ENCODE measurements around the gene TRAF7.

- TF ChIP-seq, protein P1, sequence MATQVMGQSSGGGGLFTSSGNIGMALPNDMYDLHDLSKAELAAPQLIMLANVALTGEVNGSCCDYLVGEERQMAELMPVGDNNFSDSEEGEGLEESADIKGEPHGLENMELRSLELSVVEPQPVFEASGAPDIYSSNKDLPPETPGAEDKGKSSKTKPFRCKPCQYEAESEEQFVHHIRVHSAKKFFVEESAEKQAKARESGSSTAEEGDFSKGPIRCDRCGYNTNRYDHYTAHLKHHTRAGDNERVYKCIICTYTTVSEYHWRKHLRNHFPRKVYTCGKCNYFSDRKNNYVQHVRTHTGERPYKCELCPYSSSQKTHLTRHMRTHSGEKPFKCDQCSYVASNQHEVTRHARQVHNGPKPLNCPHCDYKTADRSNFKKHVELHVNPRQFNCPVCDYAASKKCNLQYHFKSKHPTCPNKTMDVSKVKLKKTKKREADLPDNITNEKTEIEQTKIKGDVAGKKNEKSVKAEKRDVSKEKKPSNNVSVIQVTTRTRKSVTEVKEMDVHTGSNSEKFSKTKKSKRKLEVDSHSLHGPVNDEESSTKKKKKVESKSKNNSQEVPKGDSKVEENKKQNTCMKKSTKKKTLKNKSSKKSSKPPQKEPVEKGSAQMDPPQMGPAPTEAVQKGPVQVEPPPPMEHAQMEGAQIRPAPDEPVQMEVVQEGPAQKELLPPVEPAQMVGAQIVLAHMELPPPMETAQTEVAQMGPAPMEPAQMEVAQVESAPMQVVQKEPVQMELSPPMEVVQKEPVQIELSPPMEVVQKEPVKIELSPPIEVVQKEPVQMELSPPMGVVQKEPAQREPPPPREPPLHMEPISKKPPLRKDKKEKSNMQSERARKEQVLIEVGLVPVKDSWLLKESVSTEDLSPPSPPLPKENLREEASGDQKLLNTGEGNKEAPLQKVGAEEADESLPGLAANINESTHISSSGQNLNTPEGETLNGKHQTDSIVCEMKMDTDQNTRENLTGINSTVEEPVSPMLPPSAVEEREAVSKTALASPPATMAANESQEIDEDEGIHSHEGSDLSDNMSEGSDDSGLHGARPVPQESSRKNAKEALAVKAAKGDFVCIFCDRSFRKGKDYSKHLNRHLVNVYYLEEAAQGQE (IDR thresholded peaks at IDR 0.05; ENCODE audit: insufficient read depth in 1 of 2, low read depth in 2 of 2, low read length in 2 of 2) = no peak
- TF ChIP-seq TAF1 (IDR thresholded peaks at IDR 0.05; ENCODE audit: borderline replicate concordance, insufficient read depth, low read length) (no peak), POLR2AphosphoS5 (IDR thresholded peaks at IDR 0.05; ENCODE audit: low read depth, low read length) (no peak)
Observed at GRCh38 chr16:2191446-2191706, 35.8 kb downstream of the TRAF7 start.

All from PFSK-1 (cell line).